ENCODE results near the gene SLC6A12. TPM values are rescaled to one million over a fixed set of nuclear protein-coding genes. Genes with fewer than 3 reads are reported as not detected.

Gene SLC6A12
- total RNA-seq, 4 donors from 2014 or later = 1.2 to 13.5 (median 3.0) TPM

DNA sequence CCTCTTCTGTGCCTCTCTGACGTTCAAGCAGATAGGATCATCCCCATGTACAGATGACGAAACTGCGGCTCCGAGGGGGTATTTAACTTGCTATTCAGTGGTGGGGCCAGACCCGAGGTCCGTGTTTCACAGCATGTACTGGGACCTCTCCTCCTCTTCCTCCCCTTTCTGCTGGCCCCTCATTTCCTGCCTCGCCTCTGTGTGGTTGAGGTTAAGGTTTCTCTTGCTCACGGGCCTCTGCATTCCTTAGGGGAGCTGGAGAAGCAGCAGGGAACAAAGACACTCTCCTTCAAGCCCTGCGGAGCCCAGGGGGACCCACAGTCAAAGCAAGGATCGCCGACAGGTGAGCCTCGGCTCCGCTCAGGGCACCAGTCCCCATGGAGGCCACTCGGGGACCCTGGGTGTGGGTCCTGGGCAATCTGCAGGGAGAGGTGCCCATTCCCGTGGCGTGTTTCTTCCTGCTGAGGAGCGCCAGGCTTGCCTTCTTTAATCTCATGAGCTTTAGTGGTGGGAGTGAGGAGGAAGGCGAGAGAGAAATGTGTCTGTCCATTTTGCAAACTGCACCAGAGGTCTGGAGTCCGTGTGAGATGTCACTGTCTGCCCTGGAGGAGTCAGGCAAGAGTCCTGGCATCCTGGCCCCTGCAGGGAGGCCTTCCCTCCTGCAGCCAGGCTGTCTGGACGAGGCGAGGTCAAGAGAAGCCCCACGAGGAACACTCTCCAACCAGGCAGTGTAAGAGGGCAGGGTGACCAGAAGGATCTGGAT lies 45.0 kb downstream of the SLC6A12 start:
- in situ Hi-C loops (cut with MboI; ENCODE audit: low pct_ligation_motif_present in 1 of 4, low pct_unique_long_range_greater_than_20kb in 1 of 4, low sequenced_read_pairs in 3 of 4) (no loop called here), intact Hi-C loops (cut with DNase I; ENCODE audit: low total_unique reads) (no loop called here)
- no peak overlapping the region for H3K4me3 ChIP-seq
- 64 to 80% methylated on average over 1 to 22 of the region's 22 CpGs for WGBS, 2 donors (ENCODE audit: low coverage in 1 of 2)
- peaks cover 0 to 22% (median 17%) of the 10 kb centered on the region in 4 donors for H3K4me1 ChIP-seq
- no peaks in the 10 kb centered on the region for H3K27me3 ChIP-seq
- DNase-seq = no peak
- no peaks in the 10 kb centered on the region for H3K36me3 ChIP-seq
- no peaks in the 10 kb centered on the region for H3K9me3 ChIP-seq
- H3K27ac ChIP-seq = no peak overlapping the region
- TF ChIP-seq EP300 (IDR thresholded peaks at IDR 0.05; ENCODE audit: low read depth) (no peak), POLR2AphosphoS5 (IDR thresholded peaks at IDR 0.05) (no peak), POLR2A (IDR thresholded peaks at IDR 0.05) (no peak)
- TF ChIP-seq, protein P1, sequence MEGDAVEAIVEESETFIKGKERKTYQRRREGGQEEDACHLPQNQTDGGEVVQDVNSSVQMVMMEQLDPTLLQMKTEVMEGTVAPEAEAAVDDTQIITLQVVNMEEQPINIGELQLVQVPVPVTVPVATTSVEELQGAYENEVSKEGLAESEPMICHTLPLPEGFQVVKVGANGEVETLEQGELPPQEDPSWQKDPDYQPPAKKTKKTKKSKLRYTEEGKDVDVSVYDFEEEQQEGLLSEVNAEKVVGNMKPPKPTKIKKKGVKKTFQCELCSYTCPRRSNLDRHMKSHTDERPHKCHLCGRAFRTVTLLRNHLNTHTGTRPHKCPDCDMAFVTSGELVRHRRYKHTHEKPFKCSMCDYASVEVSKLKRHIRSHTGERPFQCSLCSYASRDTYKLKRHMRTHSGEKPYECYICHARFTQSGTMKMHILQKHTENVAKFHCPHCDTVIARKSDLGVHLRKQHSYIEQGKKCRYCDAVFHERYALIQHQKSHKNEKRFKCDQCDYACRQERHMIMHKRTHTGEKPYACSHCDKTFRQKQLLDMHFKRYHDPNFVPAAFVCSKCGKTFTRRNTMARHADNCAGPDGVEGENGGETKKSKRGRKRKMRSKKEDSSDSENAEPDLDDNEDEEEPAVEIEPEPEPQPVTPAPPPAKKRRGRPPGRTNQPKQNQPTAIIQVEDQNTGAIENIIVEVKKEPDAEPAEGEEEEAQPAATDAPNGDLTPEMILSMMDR (IDR thresholded peaks at IDR 0.05) = no peak

DNA sequence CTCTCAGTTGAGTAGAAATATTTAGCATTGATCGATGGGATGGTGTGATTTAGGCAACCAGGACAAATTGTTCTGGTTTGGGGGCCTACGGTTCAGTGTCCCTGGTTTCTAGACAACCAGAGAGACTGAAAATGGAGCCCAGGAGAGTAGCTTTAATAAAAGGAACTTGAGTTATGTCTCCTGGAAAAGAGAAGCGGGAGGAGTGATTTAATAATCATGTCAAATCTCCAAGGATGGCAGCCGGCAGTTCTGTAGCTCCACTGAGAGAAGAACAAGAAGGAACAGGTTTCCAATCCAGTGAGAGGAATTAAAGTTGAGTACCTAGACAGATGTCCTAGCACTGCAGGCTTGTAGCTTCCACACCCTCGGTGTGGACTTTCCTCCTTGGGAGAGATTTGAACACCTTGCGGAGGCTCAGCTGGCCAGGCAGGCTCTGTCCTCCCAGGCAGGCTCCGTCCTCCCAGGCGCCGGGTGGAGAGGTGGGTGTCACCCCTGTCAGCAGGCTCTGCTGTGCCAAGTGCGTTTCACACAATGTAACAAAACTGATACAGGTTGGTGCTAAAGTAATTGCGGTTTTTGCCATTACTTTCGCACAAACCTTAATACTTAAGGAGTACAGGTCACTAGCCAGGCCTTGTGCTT lies 45.9 kb downstream of the SLC6A12 start:
- Histone ChIP-seq H3K9me3 (no peaks in the 10 kb centered on the region), H3K27me3 (no peaks in the 10 kb centered on the region), H3K4me1 (peaks cover 0 to 16% (median 12%) of the 10 kb centered on the region in 4 donors), H3K4me3 (no peak overlapping the region), H3K36me3 (no peaks in the 10 kb centered on the region), H3K27ac (no peak overlapping the region)
- in situ Hi-C loops (cut with MboI; ENCODE audit: low pct_ligation_motif_present in 1 of 4, low pct_unique_long_range_greater_than_20kb in 1 of 4, low sequenced_read_pairs in 3 of 4) (no loop called here), intact Hi-C loops (cut with DNase I; ENCODE audit: low total_unique reads) (no loop called here)
- TF ChIP-seq POLR2AphosphoS5 (IDR thresholded peaks at IDR 0.05) = no peak
- no peak for TF ChIP-seq POLR2A (IDR thresholded peaks at IDR 0.05)
- TF ChIP-seq EP300 (IDR thresholded peaks at IDR 0.05; ENCODE audit: low read depth) = no peak
- TF ChIP-seq, protein P1 (IDR thresholded peaks at IDR 0.05) = no peak
- WGBS, 2 donors (ENCODE audit: low coverage in 1 of 2) = 77 to 87% methylated on average over 5 to 12 of the region's 12 CpGs
- DNase-seq = no peak

DNA sequence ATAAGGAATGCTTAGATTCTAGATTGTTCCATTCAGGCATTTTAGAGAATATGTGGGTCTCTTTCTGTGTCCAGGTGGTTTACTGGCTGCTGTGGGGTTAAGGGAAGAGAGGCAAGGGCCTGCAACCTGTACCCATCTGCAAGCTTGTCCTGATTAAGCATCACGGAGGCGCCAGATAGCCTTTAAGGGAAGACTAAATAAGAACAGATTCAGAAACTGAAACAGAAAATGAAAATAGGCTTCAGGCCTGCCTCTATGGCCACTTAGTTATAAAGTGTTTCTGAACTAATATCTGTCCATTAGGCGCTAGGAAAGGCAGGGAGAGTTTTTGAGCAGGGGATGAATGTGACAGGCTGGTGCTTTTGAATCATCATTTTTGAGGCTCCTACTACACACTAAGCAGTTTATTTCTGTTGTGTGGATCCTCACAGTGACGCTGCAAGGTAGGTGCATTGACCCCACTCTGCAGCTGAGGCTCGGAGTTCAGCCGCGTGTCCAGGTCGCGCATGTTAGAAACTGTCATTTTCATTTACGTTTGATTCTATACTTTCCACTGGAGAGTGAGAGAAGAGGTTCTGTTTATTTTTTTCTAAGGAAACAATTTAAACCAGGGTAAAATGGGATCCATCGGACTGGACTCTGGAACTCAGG lies 47.4 kb downstream of the SLC6A12 start:
- 84 to 87% methylated on average over 8 to 11 of the region's 11 CpGs for WGBS, 2 donors (ENCODE audit: low coverage in 1 of 2)
- H3K4me3 ChIP-seq = no peak overlapping the region
- H3K36me3 ChIP-seq = no peaks in the 10 kb centered on the region
- intact Hi-C loops (cut with DNase I; ENCODE audit: low total_unique reads) = no loop called here
- H3K9me3 ChIP-seq = no peaks in the 10 kb centered on the region
- H3K4me1 ChIP-seq = peaks cover 0 to 2% (median under 1%) of the 10 kb centered on the region in 4 donors
- no peak overlapping the region for H3K27ac ChIP-seq
- in situ Hi-C loops (cut with MboI; ENCODE audit: low pct_ligation_motif_present in 1 of 4, low pct_unique_long_range_greater_than_20kb in 1 of 4, low sequenced_read_pairs in 3 of 4) = no loop called here
- TF ChIP-seq POLR2A (IDR thresholded peaks at IDR 0.05) = no peak
- TF ChIP-seq, protein P1 (IDR thresholded peaks at IDR 0.05) = no peak
- TF ChIP-seq POLR2AphosphoS5 (IDR thresholded peaks at IDR 0.05) = no peak
- no peak for TF ChIP-seq EP300 (IDR thresholded peaks at IDR 0.05; ENCODE audit: low read depth)
- H3K27me3 ChIP-seq = no peaks in the 10 kb centered on the region
- no peak for DNase-seq

DNA sequence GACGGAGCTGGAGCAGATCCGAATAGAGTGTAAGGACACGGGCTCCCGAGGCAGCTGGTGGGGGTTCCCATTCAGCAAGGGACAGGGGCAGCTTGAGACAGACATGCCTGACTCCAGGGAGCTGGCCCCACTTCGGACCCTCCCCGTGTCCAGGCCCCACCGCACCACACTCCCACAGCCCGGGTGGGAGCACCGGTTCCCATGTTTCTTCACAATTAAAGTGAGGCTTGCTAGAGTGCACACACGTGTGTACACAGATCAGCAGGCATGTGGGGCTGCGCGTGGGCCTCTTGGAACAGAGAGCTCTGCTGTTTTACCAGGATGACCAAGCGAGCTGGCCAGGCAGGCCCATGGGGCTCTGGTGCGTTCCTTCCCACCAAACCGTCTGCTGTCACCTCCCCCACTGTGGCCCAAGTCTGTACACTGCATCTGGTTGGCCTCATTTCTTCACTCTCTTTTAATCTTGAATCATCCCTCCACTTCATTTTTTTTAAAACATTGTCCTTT lies 48.0 kb downstream of the SLC6A12 start:
- no peaks in the 10 kb centered on the region for H3K4me1 ChIP-seq
- TF ChIP-seq EP300 (IDR thresholded peaks at IDR 0.05; ENCODE audit: low read depth) = no peak
- TF ChIP-seq, protein P1 (IDR thresholded peaks at IDR 0.05) = no peak
- TF ChIP-seq POLR2A (IDR thresholded peaks at IDR 0.05) = no peak
- no peak for TF ChIP-seq POLR2AphosphoS5 (IDR thresholded peaks at IDR 0.05)
- DNase-seq = no peak
- no peaks in the 10 kb centered on the region for H3K27me3 ChIP-seq
- in situ Hi-C loops (cut with MboI; ENCODE audit: low pct_ligation_motif_present in 1 of 4, low pct_unique_long_range_greater_than_20kb in 1 of 4, low sequenced_read_pairs in 3 of 4) = no loop called here
- H3K9me3 ChIP-seq = no peaks in the 10 kb centered on the region
- H3K4me3 ChIP-seq = no peak overlapping the region
- no peaks in the 10 kb centered on the region for H3K36me3 ChIP-seq
- WGBS, 2 donors (ENCODE audit: low coverage in 1 of 2) = 91 to 93% methylated on average over 3 to 15 of the region's 15 CpGs
- H3K27ac ChIP-seq = no peak overlapping the region
- intact Hi-C loops (cut with DNase I; ENCODE audit: low total_unique reads) = no loop called here
